Neural crest cell (in vitro differentiated cells): ENCODE data around the gene FBXW8. TPM values are rescaled to one million over a fixed set of nuclear protein-coding genes. Genes with fewer than 3 reads are reported as not detected.
A peak's percentile ranks its signal among the peaks of the same experiment; 100 is the strongest.

ENCODE experiments used
- DNase-seq: peaks from one replicate; pipeline ENCODE4 v3.0.0; 2021; ENCODE audit warnings: low read depth, mixed read lengths, low spot score
- H3K27ac Mint-ChIP-seq: one replicate; pipeline ENCODE4 v1.8.0; 2021; ENCODE audit warnings: mild to moderate bottlenecking, mixed read lengths; ENCODE audit not compliant: unreplicated experiment
- H3K27me3 Mint-ChIP-seq: 2 replicates; pipeline ENCODE4 v1.8.0; 2021; ENCODE audit warnings: low read depth, mild to moderate bottlenecking, mixed read lengths
- H3K36me3 Mint-ChIP-seq: 2 replicates; pipeline ENCODE4 v1.8.0; 2021; ENCODE audit warnings: low read depth, mild to moderate bottlenecking, mixed read lengths
- H3K4me1 Mint-ChIP-seq: 2 replicates; pipeline ENCODE4 v1.8.0; 2021; ENCODE audit warnings: mixed read lengths
- H3K4me3 Mint-ChIP-seq: one replicate; pipeline ENCODE4 v1.8.0; 2021; ENCODE audit warnings: mild to moderate bottlenecking, mixed read lengths
- H3K9me3 Mint-ChIP-seq: 2 replicates; pipeline ENCODE4 v1.8.0; 2021; ENCODE audit warnings: mixed read lengths
- CTCF ChIP-seq: fragments of 200-600 bp; sonication (generic); conservative IDR thresholded peaks from 2 replicates; pipeline ENCODE4 v1.5.0; 2021; ENCODE audit warnings: antibody characterized with exemption, mild to moderate bottlenecking
- total RNA-seq: library from RNA; stranded (reverse); gene quantifications from 2 replicates; pipeline ENCODE4 v1.2.1, GENCODE V29; 2021

Gene FBXW8
- total RNA-seq, 1 donor from 2014 or later, result 34.8 TPM

GRCh38 chr12:116878567-116879508 is 31.9 kb upstream of the FBXW8 start:
- Mint-ChIP-seq H3K9me3 (peaks cover 5% of the 10 kb centered on the region), H3K36me3 (no peaks in the 10 kb centered on the region), H3K4me1 (peaks cover 51% of the 10 kb centered on the region), H3K4me3 (peak overlapping the region; percentile 77), H3K27me3 (peaks cover 77% of the 10 kb centered on the region), H3K27ac (no peak overlapping the region)
- TF ChIP-seq CTCF, result no peak
- DNase-seq, result no peak

- Mint-ChIP-seq H3K4me1 (peaks cover 51% of the 10 kb centered on the region), H3K36me3 (no peaks in the 10 kb centered on the region), H3K27ac (no peak overlapping the region), H3K27me3 (peaks cover 78% of the 10 kb centered on the region), H3K9me3 (peaks cover 2% of the 10 kb centered on the region), H3K4me3 (peak overlapping the region; percentile 92)
- no peak for DNase-seq
- TF ChIP-seq CTCF, result no peak
Measured at GRCh38 chr12:116879509-116880212, 31.1 kb upstream of the FBXW8 start.

- peaks cover 84% of the 10 kb centered on the region for H3K27me3 Mint-ChIP-seq
- DNase-seq, result no peak
- TF ChIP-seq CTCF, result no peak
- H3K36me3 Mint-ChIP-seq, result no peaks in the 10 kb centered on the region
- H3K27ac Mint-ChIP-seq, result no peak overlapping the region
- H3K9me3 Mint-ChIP-seq, result no peaks in the 10 kb centered on the region
- H3K4me3 Mint-ChIP-seq, result peak overlapping the region; percentile 92
- H3K4me1 Mint-ChIP-seq, result peaks cover 51% of the 10 kb centered on the region
Measured at GRCh38 chr12:116880213-116880816, 30.4 kb upstream of the FBXW8 start.

- Mint-ChIP-seq H3K36me3 (no peaks in the 10 kb centered on the region), H3K9me3 (no peaks in the 10 kb centered on the region), H3K27me3 (peaks cover 90% of the 10 kb centered on the region), H3K4me3 (peak overlapping the region; percentile 92), H3K4me1 (peaks cover 49% of the 10 kb centered on the region), H3K27ac (no peak overlapping the region)
- peak; percentile 18 for TF ChIP-seq CTCF
- peak; percentile 30 for DNase-seq
Measured at GRCh38 chr12:116880817-116881324, 29.9 kb upstream of the FBXW8 start.

GRCh38 chr12:116881325-116881876 is 29.3 kb upstream of the FBXW8 start, which contains the start of gene HRK:
Gene HRK, minus strand, starts transcription at chr12:116881441. Its CDS starts 134 bp downstream, at chr12:116881307.
- TF ChIP-seq CTCF, result no peak
- H3K27ac Mint-ChIP-seq, result no peak within 1 kb of the TSS
- peak within 1 kb of the TSS; percentile 92 for H3K4me3 Mint-ChIP-seq
- no peak for DNase-seq
- no peaks in the 10 kb centered on the region for H3K9me3 Mint-ChIP-seq
- no peaks in the 10 kb centered on the region for H3K36me3 Mint-ChIP-seq
- peaks cover 44% of the 10 kb centered on the region for H3K4me1 Mint-ChIP-seq
- H3K27me3 Mint-ChIP-seq, result peaks cover 90% of the 10 kb centered on the region
